Right lobe of liver (tissue), 6 donors: ENCODE results near the gene GALNT12. TPM values are rescaled to one million over a fixed set of nuclear protein-coding genes. Genes with fewer than 3 reads are reported as not detected.

Experiments used
- ATAC-seq, 4 donors: fragments of 200-7000 bp; cut with Tn5 transposase; one replicate each; pipeline ENCODE4 v1.9.1; 2020; ENCODE audit warnings: mild to moderate bottlenecking in 4 of 4, moderate library complexity in 4 of 4
- DNase-seq, 3 donors: peaks; one replicate each; pipeline ENCODE4 v3.0.0-alpha.2; 2020
- H3K27ac ChIP-seq, 3 donors: fragments of 200-600 bp; one replicate each; pipeline ENCODE4 v1.8.0; 2022
- H3K27me3 ChIP-seq, 2 donors: fragments of 200-600 bp; one replicate each; pipeline ENCODE4 v1.8.0; 2022
- H3K36me3 ChIP-seq, 4 donors: fragments of 200-600 bp; sonication (generic) in 1 of 4; one replicate each; pipeline versions ENCODE4 v1.5.1 to v1.8.0; 2017 to 2022; ENCODE audit warnings: control low read depth in 1 of 4
- H3K4me1 ChIP-seq, 4 donors: fragments of 200-600 bp; sonication (generic) in 1 of 4; one replicate each; pipeline versions ENCODE4 v1.5.1 to v1.8.0; 2017 to 2022; ENCODE audit warnings: control low read depth in 1 of 4
- H3K4me3 ChIP-seq, 3 donors: fragments of 200-600 bp; one replicate each; pipeline ENCODE4 v1.8.0; 2022
- H3K9me3 ChIP-seq, 4 donors: fragments of 200-600 bp; sonication (generic) in 1 of 4; one replicate each; pipeline versions ENCODE4 v1.5.1 to v1.8.0; 2017 to 2022; ENCODE audit warnings: control low read depth in 1 of 4
- POLR2A ChIP-seq: fragments of 450-650 bp; IDR thresholded peaks from one replicate; pipeline ENCODE4 v1.6.1; 2017; ENCODE audit warnings: antibody characterized with exemption, mild to moderate bottlenecking
- WGBS: methylation state at CpG from one replicate; pipeline ENCODE4 v1.1.6; 2018; ENCODE audit warnings: low coverage, low lambda C conversion rate; ENCODE audit not compliant: insufficient coverage; ENCODE audit errors: missing lambda C conversion rate; 5-methylcytosine and 5-hydroxymethylcytosine counted together
- intact Hi-C, 2 donors: fragments of 100-400 bp; cut with DNase I; formaldehyde crosslinking; loops; one replicate each; pipeline versions ENCODE4 v1.11.2 to v1.14.1; 2022
- total RNA-seq, 6 experiments: library from RNA; depleted of rRNA in 2 of 6; stranded (reverse); fragments of >200 nt in 2 of 6; fragmentation: NEBNext Ultra II Directional in 3 of 6; extraction: Animal tissue kit (Norgen Biotek cat#: 25700) in 3 of 6; gene quantifications; one replicate each; pipeline versions ENCODE4 v1.1.0 to v1.2.4, GENCODE V29; 2016 to 2023
- TF ChIP-seq, protein P1 (sequence below), 4 donors: fragments of 200-600 bp in 3 of 4; fragments of 450-650 bp in 1 of 4; IDR thresholded peaks; one replicate each; pipeline versions ENCODE4 v1.5.1 to v1.8.0; 2016 to 2022; ENCODE audit warnings: antibody characterized with exemption in 4 of 4, mild to moderate bottlenecking in 2 of 4
- donor health status: DM: no; HTN: yes; CAD: no.
- donor health status: DM: no; HTN: no; CAD: no.
- donor health status: DM: no; HTN: no; CAD: no.
- donor health status: DM: no; HTN: yes; CAD: no.
- donor health status: DM: no; HTN: yes; CAD: no.

Gene GALNT12
- total RNA-seq, 6 experiments from 2014 or later, result 0.06 to 1.1 (median 0.30) TPM; not detected in 1

DNA sequence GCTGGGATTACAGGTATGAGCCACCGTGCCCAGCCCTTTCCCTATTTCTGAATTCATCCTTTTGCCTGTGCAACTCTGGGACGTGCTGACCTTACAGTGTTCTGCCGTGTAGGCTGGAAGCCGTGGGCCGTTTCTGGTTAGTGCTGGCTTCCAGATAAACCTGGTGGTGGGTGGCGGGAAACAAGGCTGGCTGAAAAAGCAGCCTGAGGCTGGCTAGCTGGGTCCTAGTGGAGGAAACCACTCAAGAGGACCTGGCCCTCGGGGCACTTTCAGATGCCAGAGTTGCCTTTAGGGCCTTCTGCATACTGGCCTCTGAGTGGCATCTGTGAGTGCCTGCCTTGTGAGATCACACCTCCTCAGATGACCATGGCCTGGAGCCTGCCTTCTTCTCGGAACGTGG lies 26.9 kb downstream of the GALNT12 start:
- no peaks in the 10 kb centered on the region for H3K27me3 ChIP-seq
- no peaks in the 10 kb centered on the region for H3K36me3 ChIP-seq
- H3K27ac ChIP-seq, result no peak overlapping the region
- intact Hi-C loops, result no loop called here
- DNase-seq (no peak), ATAC-seq (no peak)
- no peaks in the 10 kb centered on the region for H3K9me3 ChIP-seq
- H3K4me3 ChIP-seq, result no peak overlapping the region
- H3K4me1 ChIP-seq, result no peaks in the 10 kb centered on the region
- no peak for TF ChIP-seq POLR2A
- TF ChIP-seq, protein P1, sequence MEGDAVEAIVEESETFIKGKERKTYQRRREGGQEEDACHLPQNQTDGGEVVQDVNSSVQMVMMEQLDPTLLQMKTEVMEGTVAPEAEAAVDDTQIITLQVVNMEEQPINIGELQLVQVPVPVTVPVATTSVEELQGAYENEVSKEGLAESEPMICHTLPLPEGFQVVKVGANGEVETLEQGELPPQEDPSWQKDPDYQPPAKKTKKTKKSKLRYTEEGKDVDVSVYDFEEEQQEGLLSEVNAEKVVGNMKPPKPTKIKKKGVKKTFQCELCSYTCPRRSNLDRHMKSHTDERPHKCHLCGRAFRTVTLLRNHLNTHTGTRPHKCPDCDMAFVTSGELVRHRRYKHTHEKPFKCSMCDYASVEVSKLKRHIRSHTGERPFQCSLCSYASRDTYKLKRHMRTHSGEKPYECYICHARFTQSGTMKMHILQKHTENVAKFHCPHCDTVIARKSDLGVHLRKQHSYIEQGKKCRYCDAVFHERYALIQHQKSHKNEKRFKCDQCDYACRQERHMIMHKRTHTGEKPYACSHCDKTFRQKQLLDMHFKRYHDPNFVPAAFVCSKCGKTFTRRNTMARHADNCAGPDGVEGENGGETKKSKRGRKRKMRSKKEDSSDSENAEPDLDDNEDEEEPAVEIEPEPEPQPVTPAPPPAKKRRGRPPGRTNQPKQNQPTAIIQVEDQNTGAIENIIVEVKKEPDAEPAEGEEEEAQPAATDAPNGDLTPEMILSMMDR (IDR thresholded peaks at IDR 0.05), result no peak
- 80% methylated on average over 7 of the region's 9 CpGs for WGBS

DNA sequence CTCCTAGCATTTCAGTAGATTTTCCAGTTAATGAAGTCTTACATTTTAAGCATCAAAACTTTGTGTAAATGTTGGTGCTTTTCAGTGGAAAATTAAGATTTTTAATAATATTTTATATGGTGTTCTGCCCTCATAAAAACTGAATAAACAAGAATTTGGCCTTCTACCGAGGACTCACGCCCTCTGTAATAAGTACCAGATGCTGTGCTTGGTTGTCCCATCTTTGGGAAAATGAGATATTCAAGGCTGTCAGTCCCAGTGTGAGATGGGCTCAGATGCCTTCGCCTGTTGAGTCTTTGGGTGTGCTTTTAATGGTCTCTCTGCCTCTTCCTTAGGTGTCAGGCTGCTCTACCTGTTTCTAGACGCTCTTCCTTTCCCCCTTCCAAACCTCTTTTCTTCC lies 28.7 kb downstream of the GALNT12 start:
- TF ChIP-seq, protein P1 (IDR thresholded peaks at IDR 0.05), result no peak
- TF ChIP-seq POLR2A, result no peak
- DNase-seq (no peak), ATAC-seq (no peak)
- no peak overlapping the region for H3K27ac ChIP-seq
- no peaks in the 10 kb centered on the region for H3K36me3 ChIP-seq
- WGBS, result 76% methylated on average over 4 of the region's 4 CpGs
- no peak overlapping the region for H3K4me3 ChIP-seq
- H3K4me1 ChIP-seq, result no peaks in the 10 kb centered on the region
- H3K9me3 ChIP-seq, result no peaks in the 10 kb centered on the region
- H3K27me3 ChIP-seq, result no peaks in the 10 kb centered on the region
- intact Hi-C loops, result no loop called here

DNA sequence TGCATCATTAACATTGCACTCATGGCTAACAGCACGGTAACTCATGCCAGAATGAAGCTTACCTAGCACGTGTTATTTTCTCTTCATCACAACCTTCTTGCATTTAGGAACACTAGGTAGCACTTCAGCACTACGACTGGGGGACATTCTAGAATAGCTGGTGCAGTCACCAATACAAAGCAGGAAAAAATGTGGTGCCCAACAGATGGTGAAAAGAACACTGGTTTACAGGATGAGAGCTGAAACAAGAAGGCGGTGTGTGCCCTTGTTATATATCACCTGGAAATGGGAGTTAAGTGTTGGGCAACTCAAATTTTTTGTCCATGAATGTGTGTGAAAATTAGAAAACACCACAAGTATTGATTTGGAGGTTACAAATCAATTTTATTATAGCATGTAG lies 30.0 kb downstream of the GALNT12 start:
- DNase-seq (no peak), ATAC-seq (no peak)
- Histone ChIP-seq H3K36me3 (no peaks in the 10 kb centered on the region), H3K27ac (no peak overlapping the region), H3K4me3 (no peak overlapping the region), H3K9me3 (no peaks in the 10 kb centered on the region), H3K4me1 (no peaks in the 10 kb centered on the region), H3K27me3 (no peaks in the 10 kb centered on the region)
- 81% methylated on average over 4 of the region's 4 CpGs for WGBS
- intact Hi-C loops, result no loop called here
- no peak for TF ChIP-seq POLR2A
- TF ChIP-seq, protein P1 (IDR thresholded peaks at IDR 0.05), result no peak

DNA sequence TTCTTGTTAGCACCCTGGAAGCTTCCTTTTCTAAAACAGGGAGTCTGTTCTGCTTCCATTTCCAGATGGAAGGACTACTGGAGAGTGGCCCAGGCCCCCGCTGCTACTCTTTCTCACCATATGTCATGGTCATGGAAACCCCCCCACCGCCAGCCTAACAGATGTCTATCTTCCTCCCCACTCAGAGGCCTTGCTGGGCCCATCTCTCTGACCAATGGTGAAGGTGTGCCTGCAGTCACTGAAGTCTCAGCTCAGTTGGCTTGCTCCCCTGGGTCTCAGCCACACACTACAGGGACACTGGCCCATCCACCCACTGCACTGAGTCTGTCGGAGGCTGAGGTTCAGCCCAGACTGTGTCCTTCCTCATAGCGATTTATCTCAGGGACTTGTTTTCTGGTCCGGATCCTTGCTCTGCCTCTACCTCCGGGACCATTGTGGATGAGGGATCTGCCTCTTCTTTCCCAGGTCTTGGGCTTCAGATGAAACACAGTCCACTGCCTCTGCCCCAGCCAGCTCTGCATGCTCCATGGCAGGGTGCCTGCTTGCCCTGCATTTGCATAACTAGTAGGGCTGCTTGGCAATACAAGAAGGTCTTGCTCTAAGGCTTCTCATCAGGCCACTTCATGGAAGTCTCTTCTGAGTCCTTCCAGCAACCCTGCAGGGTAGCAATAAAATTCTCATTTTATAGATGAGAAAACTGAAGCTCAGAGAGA lies 30.8 kb downstream of the GALNT12 start:
- TF ChIP-seq, protein P1 (IDR thresholded peaks at IDR 0.05), result no peak
- TF ChIP-seq POLR2A, result no peak
- Histone ChIP-seq H3K4me3 (no peak overlapping the region), H3K36me3 (no peaks in the 10 kb centered on the region), H3K4me1 (no peaks in the 10 kb centered on the region), H3K9me3 (no peaks in the 10 kb centered on the region), H3K27ac (no peak overlapping the region), H3K27me3 (no peaks in the 10 kb centered on the region)
- DNase-seq (no peak), ATAC-seq (peak in 1 of 4 donors; percentile 14)
- 88% methylated on average over 3 of the region's 6 CpGs for WGBS
- intact Hi-C loops, result no loop called here
